Sigmoid colon (tissue), 7 donors: ENCODE measurements around the gene NOTCH3. TPM values are rescaled to one million over a fixed set of nuclear protein-coding genes. Genes with fewer than 3 reads are reported as not detected.
A peak's percentile ranks its signal among the peaks of the same experiment; 100 is the strongest.

Experiments
- DNase-seq: peaks from one replicate; pipeline ENCODE4 v3.0.0-alpha.2; 2019
- H3K27ac ChIP-seq, 4 donors: fragments of 200-600 bp; sonication (generic); one replicate each; pipeline ENCODE4 v1.5.1; 2016 to 2019; ENCODE audit warnings: mild to moderate bottlenecking in 1 of 4
- H3K27me3 ChIP-seq, 3 donors: fragments of 200-600 bp; sonication (generic); one replicate each; pipeline ENCODE4 v1.5.1; 2019; ENCODE audit warnings: mild to moderate bottlenecking in 1 of 3
- H3K36me3 ChIP-seq, 4 donors: fragments of 200-600 bp; sonication (generic); one replicate each; pipeline ENCODE4 v1.5.1; 2016 to 2019
- H3K4me1 ChIP-seq, 4 donors: fragments of 200-600 bp; sonication (generic); one replicate each; pipeline ENCODE4 v1.5.1; 2017 to 2019
- H3K4me3 ChIP-seq, 4 donors: fragments of 200-600 bp; sonication (generic); one replicate each; pipeline ENCODE4 v1.5.1; 2017 to 2019; ENCODE audit warnings: mild to moderate bottlenecking in 2 of 4, moderate library complexity in 1 of 4
- H3K9me3 ChIP-seq, 4 donors: fragments of 200-600 bp in 3 of 4; sonication (generic) in 3 of 4; one replicate each; pipeline versions ENCODE4 v1.5.1 to v1.6.1; 2013 to 2019
- EP300 ChIP-seq, 4 donors: sonication (generic); formaldehyde crosslinking; IDR thresholded peaks; one replicate each; pipeline ENCODE4 v1.6.1; 2017; ENCODE audit warnings: antibody characterized with exemption in 4 of 4
- POLR2A ChIP-seq, 2 donors: fragments of 450-650 bp; IDR thresholded peaks; one replicate each; pipeline ENCODE4 v1.6.1; 2016; ENCODE audit warnings: antibody characterized with exemption in 2 of 2, mild to moderate bottlenecking in 2 of 2, moderate library complexity in 2 of 2
- POLR2AphosphoS5 ChIP-seq, 4 donors: sonication (generic); formaldehyde crosslinking; IDR thresholded peaks; one replicate each; pipeline ENCODE4 v1.6.1; 2017; ENCODE audit warnings: antibody characterized with exemption in 4 of 4
- WGBS, 2 donors: extraction: QIAGEN DNeasy Blood & Tissue Kit; methylation state at CpG; one replicate each; pipeline ENCODE4 v1.1.7; 2013; 5-methylcytosine and 5-hydroxymethylcytosine counted together
- intact Hi-C: fragments of 100-400 bp; cut with DNase I; formaldehyde crosslinking; loops from one replicate; pipeline ENCODE4 v1.15.1; 2023
- polyA plus RNA-seq, 3 donors: library from polyadenylated mRNA; stranded (reverse); fragments of 200-250 nt; gene quantifications; one replicate each; pipeline ENCODE4 v1.2.3, GENCODE V29; 2013
- total RNA-seq, 4 donors: library from RNA; depleted of rRNA; stranded (reverse); fragments of >200 nt; gene quantifications; one replicate each; pipeline ENCODE4 v1.1.0, GENCODE V29; 2016
- TF ChIP-seq, protein P1 (sequence below), 4 experiments: fragments of 450-650 bp in 3 of 4; fragments of 200-600 bp in 1 of 4; IDR thresholded peaks; one replicate each; pipeline ENCODE4 v1.5.1; 2016 to 2019; ENCODE audit warnings: antibody characterized with exemption in 4 of 4, mild to moderate bottlenecking in 3 of 4, moderate library complexity in 2 of 4
- donor health status: healthy with polysubstance abuse.
- donor health status: Bipolar disorder and iron deficiency.
- donor health status: healthy.

The NOTCH3 gene
- total and polyA plus RNA-seq, 7 donors, result under 0.01 to 15.0 (median 3.9) TPM

DNA sequence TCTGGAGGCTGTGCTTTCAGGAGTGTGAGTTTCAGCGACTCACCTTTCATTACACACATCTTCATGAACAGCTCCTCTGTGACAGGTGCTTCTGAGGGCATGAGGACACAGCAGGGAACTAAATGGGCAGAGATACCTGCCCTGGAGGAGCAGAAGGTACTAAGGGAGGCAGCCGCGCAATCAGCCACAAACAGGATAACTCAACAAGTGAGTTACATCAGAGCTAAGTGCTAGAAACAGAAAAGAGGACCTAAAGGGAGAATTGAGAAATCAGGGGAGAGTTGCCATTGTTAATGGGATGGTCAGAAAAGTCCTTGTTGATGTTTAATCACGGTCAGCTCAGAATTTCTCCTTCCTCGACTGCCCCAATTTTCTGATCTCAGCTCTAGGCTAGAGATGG is 51.1 kb downstream of the NOTCH3 start:
- Histone ChIP-seq H3K4me1 (no peaks in the 10 kb centered on the region), H3K36me3 (no peaks in the 10 kb centered on the region), H3K4me3 (no peak overlapping the region), H3K9me3 (peaks cover 0 to 4% (median 0%) of the 10 kb centered on the region in 4 donors), H3K27ac (no peak overlapping the region), H3K27me3 (no peaks in the 10 kb centered on the region)
- peak; percentile 36 for DNase-seq
- WGBS, 2 donors, result 70 to 76% methylated on average over 5 of the region's 5 CpGs
- intact Hi-C loops, result loop anchor here (1.0 to 5.0 kb wide), 2 partner anchors 42 to 57 kb away; partner anchors contain the start of gene SYDE1
- TF ChIP-seq, protein P1, sequence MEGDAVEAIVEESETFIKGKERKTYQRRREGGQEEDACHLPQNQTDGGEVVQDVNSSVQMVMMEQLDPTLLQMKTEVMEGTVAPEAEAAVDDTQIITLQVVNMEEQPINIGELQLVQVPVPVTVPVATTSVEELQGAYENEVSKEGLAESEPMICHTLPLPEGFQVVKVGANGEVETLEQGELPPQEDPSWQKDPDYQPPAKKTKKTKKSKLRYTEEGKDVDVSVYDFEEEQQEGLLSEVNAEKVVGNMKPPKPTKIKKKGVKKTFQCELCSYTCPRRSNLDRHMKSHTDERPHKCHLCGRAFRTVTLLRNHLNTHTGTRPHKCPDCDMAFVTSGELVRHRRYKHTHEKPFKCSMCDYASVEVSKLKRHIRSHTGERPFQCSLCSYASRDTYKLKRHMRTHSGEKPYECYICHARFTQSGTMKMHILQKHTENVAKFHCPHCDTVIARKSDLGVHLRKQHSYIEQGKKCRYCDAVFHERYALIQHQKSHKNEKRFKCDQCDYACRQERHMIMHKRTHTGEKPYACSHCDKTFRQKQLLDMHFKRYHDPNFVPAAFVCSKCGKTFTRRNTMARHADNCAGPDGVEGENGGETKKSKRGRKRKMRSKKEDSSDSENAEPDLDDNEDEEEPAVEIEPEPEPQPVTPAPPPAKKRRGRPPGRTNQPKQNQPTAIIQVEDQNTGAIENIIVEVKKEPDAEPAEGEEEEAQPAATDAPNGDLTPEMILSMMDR (IDR thresholded peaks at IDR 0.05), result no peak
- TF ChIP-seq POLR2AphosphoS5 (IDR thresholded peaks at IDR 0.05) (no peak), POLR2A (IDR thresholded peaks at IDR 0.05) (no peak), EP300 (IDR thresholded peaks at IDR 0.05) (no peak)

DNA sequence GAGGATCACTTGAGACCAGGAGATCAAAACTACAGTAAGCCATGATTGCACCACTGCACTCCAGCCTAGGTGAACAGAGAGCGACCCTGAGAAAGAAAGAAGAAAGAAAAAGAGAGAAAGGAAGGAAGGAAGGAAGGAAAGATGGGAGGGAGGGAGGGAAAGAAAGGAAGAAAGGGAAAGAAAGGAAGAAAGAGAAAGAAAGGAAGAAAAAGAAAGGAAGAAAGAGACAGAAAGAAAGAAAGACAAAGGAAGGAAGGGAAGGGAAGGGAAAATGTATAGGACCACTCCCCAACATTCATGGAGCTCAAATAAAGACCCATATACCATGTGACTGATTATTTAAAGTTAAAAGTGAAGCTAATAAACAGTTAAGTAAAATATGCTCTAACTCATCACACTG is 53.7 kb downstream of the NOTCH3 start:
- no peak overlapping the region for H3K4me3 ChIP-seq
- H3K4me1 ChIP-seq, result no peaks in the 10 kb centered on the region
- no peak for DNase-seq
- no peak overlapping the region for H3K27ac ChIP-seq
- TF ChIP-seq POLR2AphosphoS5 (IDR thresholded peaks at IDR 0.05), result no peak
- no peak for TF ChIP-seq POLR2A (IDR thresholded peaks at IDR 0.05)
- TF ChIP-seq, protein P1 (IDR thresholded peaks at IDR 0.05), result no peak
- no peak for TF ChIP-seq EP300 (IDR thresholded peaks at IDR 0.05)
- no peaks in the 10 kb centered on the region for H3K36me3 ChIP-seq
- H3K27me3 ChIP-seq, result no peaks in the 10 kb centered on the region
- WGBS, 2 donors, result 83 to 98% methylated on average over 1 of the region's 1 CpG
- H3K9me3 ChIP-seq, result no peaks in the 10 kb centered on the region
- intact Hi-C loops, result no loop called here

DNA sequence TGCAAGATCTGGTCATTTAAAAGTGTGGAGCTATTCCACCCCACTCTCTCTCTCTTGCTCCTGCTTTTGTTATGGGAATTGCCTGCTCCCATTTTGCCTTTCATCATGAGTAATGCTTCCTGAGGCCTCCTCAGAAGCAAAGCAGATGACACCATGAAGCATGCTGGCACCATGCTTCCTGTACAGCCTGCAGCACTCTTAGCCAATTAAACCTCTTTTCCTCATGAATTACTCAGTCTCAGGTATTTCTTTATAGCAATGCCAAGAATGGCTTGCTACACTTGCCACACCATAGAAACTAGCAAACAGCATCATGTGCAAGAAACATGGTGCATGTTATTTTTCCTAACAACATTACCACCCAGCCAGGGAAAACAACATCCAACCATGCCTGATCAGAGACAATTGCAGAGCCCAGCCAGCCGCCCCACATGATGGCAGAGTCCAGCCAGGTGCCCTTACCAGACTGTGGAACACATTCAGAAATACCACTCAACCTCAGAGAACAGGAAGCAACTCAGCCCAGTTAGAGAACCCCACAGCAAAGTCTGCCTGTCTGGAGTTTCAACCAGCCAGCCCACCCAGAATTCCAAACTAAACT is 56.6 kb downstream of the NOTCH3 start:
- no peak overlapping the region for H3K4me3 ChIP-seq
- H3K27me3 ChIP-seq, result no peaks in the 10 kb centered on the region
- H3K27ac ChIP-seq, result no peak overlapping the region
- no peaks in the 10 kb centered on the region for H3K4me1 ChIP-seq
- no peak for TF ChIP-seq EP300 (IDR thresholded peaks at IDR 0.05)
- TF ChIP-seq, protein P1 (IDR thresholded peaks at IDR 0.05), result no peak
- no peak for TF ChIP-seq POLR2AphosphoS5 (IDR thresholded peaks at IDR 0.05)
- WGBS, 2 donors, result 97% methylated on average over 1 of the region's 1 CpG
- intact Hi-C loops, result no loop called here
- peaks cover 0 to 5% (median 1%) of the 10 kb centered on the region in 4 donors for H3K9me3 ChIP-seq
- H3K36me3 ChIP-seq, result no peaks in the 10 kb centered on the region
- peak; percentile 1 for DNase-seq

DNA sequence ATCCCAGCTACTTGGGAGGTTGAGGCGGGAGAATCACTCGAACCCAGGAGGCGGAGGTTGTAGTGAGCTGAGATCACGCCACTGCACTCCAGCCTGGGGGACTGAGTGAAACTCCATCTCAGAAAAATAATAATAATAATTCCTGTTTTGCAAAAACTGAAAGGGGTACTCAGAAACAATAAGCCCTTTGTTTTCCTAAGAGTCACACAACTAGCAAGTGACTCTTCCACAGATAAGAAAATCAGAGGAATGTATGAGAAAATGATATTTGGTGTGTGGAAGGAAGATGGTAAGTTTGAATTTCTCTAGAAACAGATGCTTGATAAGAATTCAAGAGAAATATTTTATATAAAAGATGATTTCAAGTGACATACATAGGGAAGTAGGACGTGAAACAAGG is 58.5 kb downstream of the NOTCH3 start:
- TF ChIP-seq, protein P1 (IDR thresholded peaks at IDR 0.05), result no peak
- TF ChIP-seq POLR2A (IDR thresholded peaks at IDR 0.05) (no peak), POLR2AphosphoS5 (IDR thresholded peaks at IDR 0.05) (no peak), EP300 (IDR thresholded peaks at IDR 0.05) (no peak)
- peaks cover 0 to 6% (median 2%) of the 10 kb centered on the region in 4 donors for H3K9me3 ChIP-seq
- intact Hi-C loops, result no loop called here
- H3K4me3 ChIP-seq, result no peak overlapping the region
- WGBS, 2 donors, result 82 to 91% methylated on average over 5 of the region's 5 CpGs
- H3K27me3 ChIP-seq, result no peaks in the 10 kb centered on the region
- H3K36me3 ChIP-seq, result no peaks in the 10 kb centered on the region
- no peaks in the 10 kb centered on the region for H3K4me1 ChIP-seq
- no peak overlapping the region for H3K27ac ChIP-seq
- DNase-seq, result peak; percentile 14

DNA sequence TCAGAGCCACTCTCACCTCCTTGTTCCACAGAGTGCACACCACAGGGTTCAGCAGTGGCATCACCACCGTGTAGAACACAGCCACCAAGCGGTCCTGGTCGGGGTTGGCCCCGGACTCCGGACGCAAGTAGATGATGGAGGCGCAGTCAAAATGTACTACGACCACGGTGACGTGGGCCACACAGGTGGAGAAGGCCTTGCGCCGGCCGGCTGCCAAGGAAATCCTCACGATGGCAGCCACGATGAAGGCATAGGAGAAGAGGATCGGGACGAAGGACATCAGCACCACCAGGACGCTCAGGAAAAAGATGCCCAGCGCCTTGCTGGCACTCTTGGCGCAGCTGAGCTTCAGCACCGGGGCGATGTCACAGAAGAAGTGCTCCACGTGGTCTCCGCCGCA is 59.7 kb downstream of the NOTCH3 start:
- Histone ChIP-seq H3K27me3 (no peaks in the 10 kb centered on the region), H3K36me3 (no peaks in the 10 kb centered on the region), H3K4me1 (no peaks in the 10 kb centered on the region), H3K9me3 (peaks cover 0 to 6% (median 2%) of the 10 kb centered on the region in 4 donors), H3K4me3 (no peak overlapping the region), H3K27ac (no peak overlapping the region)
- TF ChIP-seq POLR2A (IDR thresholded peaks at IDR 0.05), result no peak
- no peak for TF ChIP-seq EP300 (IDR thresholded peaks at IDR 0.05)
- TF ChIP-seq POLR2AphosphoS5 (IDR thresholded peaks at IDR 0.05), result no peak
- TF ChIP-seq, protein P1 (IDR thresholded peaks at IDR 0.05), result no peak
- peak; percentile 32 for DNase-seq
- intact Hi-C loops, result no loop called here
- 95% methylated on average over 25 of the region's 25 CpGs for WGBS, 2 donors
